ENCODE results near the gene CA10. TPM values are rescaled to one million over a fixed set of nuclear protein-coding genes. Genes with fewer than 3 reads are reported as not detected.

The CA10 gene
- total RNA-seq, 2 donors from 2014 or later = not detected

DNA sequence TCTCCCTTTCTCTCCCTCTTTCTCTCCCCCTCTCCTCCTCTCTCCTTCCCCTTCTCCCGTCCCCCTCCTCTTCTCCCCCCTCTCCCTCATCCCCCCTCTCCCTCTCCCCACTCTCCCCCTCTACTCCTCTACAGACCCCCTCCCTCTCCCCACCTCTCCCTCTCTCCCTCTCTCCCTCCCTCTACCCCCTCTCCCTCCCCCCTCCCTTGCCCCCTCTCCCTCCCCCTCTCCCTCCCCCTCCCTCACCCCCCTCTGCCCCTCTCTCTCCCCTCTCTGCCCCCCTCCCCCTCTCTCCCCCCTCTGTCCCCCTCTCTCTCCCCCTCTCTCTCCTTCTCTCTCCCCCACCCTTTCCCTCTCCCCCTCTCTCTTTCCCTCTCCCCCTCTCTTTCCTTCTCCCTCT, 545.3 kb downstream of the CA10 start:
- H3K4me3 ChIP-seq = no peak overlapping the region
- no peaks in the 10 kb centered on the region for H3K36me3 ChIP-seq
- H3K27ac ChIP-seq = no peak overlapping the region
- H3K9me3 ChIP-seq = no peaks in the 10 kb centered on the region
- TF ChIP-seq, protein P1, sequence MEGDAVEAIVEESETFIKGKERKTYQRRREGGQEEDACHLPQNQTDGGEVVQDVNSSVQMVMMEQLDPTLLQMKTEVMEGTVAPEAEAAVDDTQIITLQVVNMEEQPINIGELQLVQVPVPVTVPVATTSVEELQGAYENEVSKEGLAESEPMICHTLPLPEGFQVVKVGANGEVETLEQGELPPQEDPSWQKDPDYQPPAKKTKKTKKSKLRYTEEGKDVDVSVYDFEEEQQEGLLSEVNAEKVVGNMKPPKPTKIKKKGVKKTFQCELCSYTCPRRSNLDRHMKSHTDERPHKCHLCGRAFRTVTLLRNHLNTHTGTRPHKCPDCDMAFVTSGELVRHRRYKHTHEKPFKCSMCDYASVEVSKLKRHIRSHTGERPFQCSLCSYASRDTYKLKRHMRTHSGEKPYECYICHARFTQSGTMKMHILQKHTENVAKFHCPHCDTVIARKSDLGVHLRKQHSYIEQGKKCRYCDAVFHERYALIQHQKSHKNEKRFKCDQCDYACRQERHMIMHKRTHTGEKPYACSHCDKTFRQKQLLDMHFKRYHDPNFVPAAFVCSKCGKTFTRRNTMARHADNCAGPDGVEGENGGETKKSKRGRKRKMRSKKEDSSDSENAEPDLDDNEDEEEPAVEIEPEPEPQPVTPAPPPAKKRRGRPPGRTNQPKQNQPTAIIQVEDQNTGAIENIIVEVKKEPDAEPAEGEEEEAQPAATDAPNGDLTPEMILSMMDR (IDR thresholded peaks at IDR 0.05) = no peak
- H3K27me3 ChIP-seq = no peaks in the 10 kb centered on the region
- no peaks in the 10 kb centered on the region for H3K4me1 ChIP-seq
- DNase-seq (ENCODE audit: low spot score) = no peak

DNA sequence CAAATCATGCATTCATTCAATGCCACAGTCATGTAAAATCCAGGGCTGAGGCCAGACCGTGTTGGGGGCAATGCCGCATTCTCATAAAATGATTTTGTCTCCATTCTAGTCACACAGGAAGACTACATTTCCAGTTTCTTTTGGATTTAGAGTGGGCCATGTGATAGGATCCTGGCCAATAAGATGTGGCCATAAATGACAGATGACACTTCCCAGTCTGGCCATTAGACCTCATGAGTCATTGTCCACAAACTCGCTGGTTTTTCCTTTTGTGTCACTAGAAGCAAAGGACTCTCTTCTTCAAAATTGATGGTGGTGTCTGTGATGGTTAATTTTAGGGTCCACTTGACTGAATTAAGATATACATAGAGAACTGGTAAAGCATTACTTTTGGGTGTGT, 545.8 kb downstream of the CA10 start:
- Histone ChIP-seq H3K36me3 (no peaks in the 10 kb centered on the region), H3K4me3 (no peak overlapping the region), H3K27ac (no peak overlapping the region), H3K27me3 (no peaks in the 10 kb centered on the region), H3K4me1 (no peaks in the 10 kb centered on the region), H3K9me3 (no peaks in the 10 kb centered on the region)
- DNase-seq (ENCODE audit: low spot score) = no peak
- TF ChIP-seq, protein P1 (IDR thresholded peaks at IDR 0.05) = no peak

DNA sequence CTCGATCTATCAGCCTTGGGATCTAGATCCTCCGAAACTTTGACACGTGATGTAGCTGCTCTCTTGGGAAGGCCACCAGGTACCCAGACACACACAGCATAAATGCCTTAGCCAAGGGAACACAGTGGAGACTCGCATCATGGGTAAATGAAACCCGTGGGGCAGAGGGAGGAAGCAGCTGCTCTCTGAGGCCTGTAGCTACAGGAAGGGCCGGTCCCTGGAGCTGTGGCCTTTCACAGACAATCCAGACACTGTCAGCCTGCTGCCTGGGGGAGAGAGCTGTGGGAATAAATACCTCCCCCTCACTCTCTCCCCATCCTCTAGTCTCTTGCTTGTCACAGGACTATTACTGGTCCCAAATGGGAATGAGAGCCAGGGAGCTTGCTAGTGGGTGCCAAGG, 546.9 kb downstream of the CA10 start:
- Histone ChIP-seq H3K4me3 (no peak overlapping the region), H3K27me3 (no peaks in the 10 kb centered on the region), H3K9me3 (no peaks in the 10 kb centered on the region), H3K36me3 (no peaks in the 10 kb centered on the region), H3K27ac (no peak overlapping the region), H3K4me1 (no peaks in the 10 kb centered on the region)
- DNase-seq (ENCODE audit: low spot score) = no peak
- TF ChIP-seq, protein P1 (IDR thresholded peaks at IDR 0.05) = no peak

DNA sequence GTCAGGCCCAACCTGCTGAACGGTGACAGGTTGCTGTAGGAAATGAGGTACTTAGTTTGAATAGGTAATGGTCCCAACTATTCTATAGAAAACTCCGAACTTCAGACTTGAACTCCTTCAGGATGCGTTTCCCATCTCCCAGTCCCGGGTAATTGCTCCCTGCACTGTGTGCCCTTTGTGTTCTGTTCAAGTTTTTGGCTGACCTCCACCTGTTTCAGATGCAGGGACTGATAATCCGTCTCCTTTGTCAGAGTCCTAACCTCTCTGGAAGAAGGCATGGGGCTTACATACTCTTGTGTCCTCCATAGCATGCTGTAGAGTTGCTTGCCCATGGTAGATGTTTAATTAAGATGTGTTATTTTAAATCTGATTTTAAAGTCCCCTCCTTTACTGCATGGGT, 547.7 kb downstream of the CA10 start:
- Histone ChIP-seq H3K4me3 (no peak overlapping the region), H3K27ac (no peak overlapping the region), H3K4me1 (no peaks in the 10 kb centered on the region), H3K9me3 (no peaks in the 10 kb centered on the region), H3K36me3 (no peaks in the 10 kb centered on the region), H3K27me3 (no peaks in the 10 kb centered on the region)
- no peak for DNase-seq (ENCODE audit: low spot score)
- TF ChIP-seq, protein P1 (IDR thresholded peaks at IDR 0.05) = no peak

DNA sequence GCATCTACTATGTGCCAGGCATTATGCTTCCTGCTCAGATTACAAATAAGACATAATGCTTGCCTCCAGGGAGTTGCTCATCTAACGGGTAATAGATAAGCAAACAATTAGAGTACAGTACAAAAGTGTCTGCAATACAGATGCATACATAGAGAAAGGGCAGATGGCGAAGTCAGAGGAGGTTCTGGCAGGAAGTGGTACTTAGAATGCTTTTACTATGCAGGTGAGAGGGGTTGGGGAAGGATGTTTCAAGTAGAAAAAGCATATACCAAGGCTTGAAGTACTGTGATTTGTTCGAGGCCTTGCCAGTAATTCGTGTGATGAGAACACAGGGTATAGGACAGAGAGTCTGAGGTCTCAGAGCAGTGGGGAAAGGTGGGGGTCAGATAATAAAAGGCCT, 548.4 kb downstream of the CA10 start:
- Histone ChIP-seq H3K27ac (no peak overlapping the region), H3K27me3 (no peaks in the 10 kb centered on the region), H3K36me3 (no peaks in the 10 kb centered on the region), H3K9me3 (no peaks in the 10 kb centered on the region), H3K4me1 (no peaks in the 10 kb centered on the region), H3K4me3 (no peak overlapping the region)
- TF ChIP-seq, protein P1 (IDR thresholded peaks at IDR 0.05) = no peak
- no peak for DNase-seq (ENCODE audit: low spot score)

DNA sequence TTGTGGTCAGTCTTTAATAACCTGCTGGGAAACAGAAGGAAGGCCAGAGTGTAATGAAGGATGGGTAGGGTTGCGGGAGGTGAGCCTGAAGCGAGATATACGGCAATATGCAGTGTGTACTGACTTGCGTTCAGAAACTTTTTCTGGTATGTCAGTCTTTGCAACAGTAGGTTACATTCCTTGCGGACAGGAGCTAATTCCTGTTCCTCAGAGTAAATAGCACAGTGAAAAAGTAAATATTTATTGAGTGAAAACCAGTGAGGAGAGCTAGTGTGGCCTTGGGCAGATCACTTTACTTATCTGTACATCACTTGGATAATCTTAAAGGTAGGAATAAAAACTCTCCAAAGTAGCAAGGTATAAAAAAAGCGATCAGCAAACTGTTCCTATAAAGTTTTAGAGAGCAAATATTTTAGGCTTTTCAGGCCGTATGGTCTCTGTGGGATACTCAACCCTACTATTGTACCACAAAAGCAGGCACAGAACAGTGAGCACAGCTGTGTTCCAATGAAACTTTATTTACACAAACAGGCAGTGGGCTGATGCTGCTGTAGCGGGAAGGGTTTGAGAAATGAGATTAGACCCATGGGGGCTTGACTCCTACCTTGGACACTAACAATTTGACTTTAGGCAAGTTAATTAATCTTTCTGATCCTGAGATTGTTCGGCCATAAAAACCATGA, 550.1 kb downstream of the CA10 start:
- no peaks in the 10 kb centered on the region for H3K4me1 ChIP-seq
- DNase-seq (ENCODE audit: low spot score) = no peak

More for the DNA sequence above, 550.1 kb downstream of the CA10 start:
- Histone ChIP-seq H3K36me3 (no peaks in the 10 kb centered on the region), H3K9me3 (no peaks in the 10 kb centered on the region), H3K27ac (no peak overlapping the region), H3K27me3 (no peaks in the 10 kb centered on the region), H3K4me3 (no peak overlapping the region)
- TF ChIP-seq, protein P1 (IDR thresholded peaks at IDR 0.05) = no peak
